ENCODE measurements around the gene THAP2. TPM values are rescaled to one million over a fixed set of nuclear protein-coding genes. Genes with fewer than 3 reads are reported as not detected.

The THAP2 gene
- total RNA-seq, 4 donors from 2014 or later, result 2.8 to 3.5 (median 3.3) TPM; not detected in 1

GRCh38 chr12:71671816-71672215, 7.7 kb downstream of the THAP2 start:
- Histone ChIP-seq H3K27ac (no peak overlapping the region), H3K4me1 (peaks cover 0 to 7% (median 0%) of the 10 kb centered on the region in 4 donors), H3K27me3 (no peaks in the 10 kb centered on the region), H3K9me3 (no peaks in the 10 kb centered on the region), H3K36me3 (no peaks in the 10 kb centered on the region), H3K4me3 (no peak overlapping the region)
- 50% methylated on average over 1 of the region's 1 CpG; no CpG with 5 or more reads in 1 of the 2 donors for WGBS, 2 donors (ENCODE audit: low coverage in 1 of 2)
- in situ Hi-C loops (cut with MboI; ENCODE audit: low pct_ligation_motif_present in 1 of 4, low pct_unique_long_range_greater_than_20kb in 1 of 4, low sequenced_read_pairs in 3 of 4) (loop anchor here in 1 of 4 donors (10.0 kb wide), 1 partner anchor 73 kb away; no protein-coding TSS in a partner anchor), intact Hi-C loops (cut with DNase I; ENCODE audit: low total_unique reads) (no loop called here)
- TF ChIP-seq CTCF (IDR thresholded peaks at IDR 0.05) (no peak), POLR2AphosphoS5 (IDR thresholded peaks at IDR 0.05) (no peak), POLR2A (IDR thresholded peaks at IDR 0.05) (no peak), EP300 (IDR thresholded peaks at IDR 0.05; ENCODE audit: low read depth) (no peak)
- no peak for DNase-seq

DNA sequence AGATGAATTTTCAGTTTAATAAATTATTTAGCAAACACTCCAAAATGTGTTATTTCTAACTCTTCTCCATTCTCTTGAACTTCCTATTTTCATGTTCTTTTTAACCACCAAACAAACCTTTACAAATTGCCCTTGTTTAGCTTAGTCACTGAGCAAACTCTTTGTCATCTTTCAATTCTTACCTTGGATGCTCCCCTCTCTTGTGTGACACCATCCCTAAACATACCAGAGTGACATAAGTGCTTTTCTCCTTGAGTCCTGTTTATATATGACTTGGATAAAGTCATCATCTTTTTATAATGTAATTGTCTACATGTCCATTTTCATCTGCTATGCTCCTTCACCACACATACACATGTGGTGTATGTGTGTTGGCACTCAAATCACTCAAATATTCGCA, 18.4 kb downstream of the THAP2 start:
- in situ Hi-C loops (cut with MboI; ENCODE audit: low pct_ligation_motif_present in 1 of 4, low pct_unique_long_range_greater_than_20kb in 1 of 4, low sequenced_read_pairs in 3 of 4), result no loop called here

DNA sequence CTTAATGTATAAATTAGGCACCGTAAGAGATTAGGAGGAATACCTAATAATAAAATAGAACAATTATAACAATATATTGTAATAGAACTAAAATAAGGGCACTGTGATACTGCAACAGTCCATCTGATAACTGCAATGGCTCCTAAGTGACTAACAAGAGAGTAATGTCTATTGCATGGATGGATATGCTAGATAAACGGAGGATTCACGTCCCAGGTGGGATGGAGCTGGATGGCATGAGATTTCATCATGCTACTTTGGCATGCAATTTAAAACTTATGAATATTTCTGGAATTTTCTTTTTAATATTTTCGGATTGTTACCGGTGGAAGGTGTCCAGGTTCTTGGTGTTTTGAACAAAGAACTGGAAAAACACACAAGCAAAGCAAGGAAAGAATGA, 19.5 kb downstream of the THAP2 start:
- Histone ChIP-seq H3K27me3 (no peaks in the 10 kb centered on the region), H3K36me3 (no peaks in the 10 kb centered on the region), H3K4me1 (peaks cover 0 to 31% (median 19%) of the 10 kb centered on the region in 4 donors), H3K9me3 (no peaks in the 10 kb centered on the region), H3K27ac (no peak overlapping the region), H3K4me3 (no peak overlapping the region)
- no peak for DNase-seq
- intact Hi-C loops (cut with DNase I; ENCODE audit: low total_unique reads), result no loop called here
- 90 to 94% methylated on average over 5 of the region's 5 CpGs for WGBS, 2 donors (ENCODE audit: low coverage in 1 of 2)
- TF ChIP-seq POLR2AphosphoS5 (IDR thresholded peaks at IDR 0.05) (no peak), POLR2A (IDR thresholded peaks at IDR 0.05) (no peak), CTCF (IDR thresholded peaks at IDR 0.05) (no peak), EP300 (IDR thresholded peaks at IDR 0.05; ENCODE audit: low read depth) (no peak)
- in situ Hi-C loops (cut with MboI; ENCODE audit: low pct_ligation_motif_present in 1 of 4, low pct_unique_long_range_greater_than_20kb in 1 of 4, low sequenced_read_pairs in 3 of 4), result no loop called here

More for the DNA sequence above, 18.4 kb downstream of the THAP2 start:
- TF ChIP-seq CTCF (IDR thresholded peaks at IDR 0.05) (no peak), EP300 (IDR thresholded peaks at IDR 0.05; ENCODE audit: low read depth) (no peak), POLR2AphosphoS5 (IDR thresholded peaks at IDR 0.05) (no peak), POLR2A (IDR thresholded peaks at IDR 0.05) (no peak)
- H3K36me3 ChIP-seq, result no peaks in the 10 kb centered on the region
- 92 to 100% methylated on average over 1 of the region's 1 CpG for WGBS, 2 donors (ENCODE audit: low coverage in 1 of 2)
- no peak overlapping the region for H3K27ac ChIP-seq
- intact Hi-C loops (cut with DNase I; ENCODE audit: low total_unique reads), result no loop called here
- DNase-seq, result no peak
- no peaks in the 10 kb centered on the region for H3K9me3 ChIP-seq
- H3K27me3 ChIP-seq, result no peaks in the 10 kb centered on the region
- peaks cover 0 to 19% (median 9%) of the 10 kb centered on the region in 4 donors for H3K4me1 ChIP-seq
- no peak overlapping the region for H3K4me3 ChIP-seq

GRCh38 chr12:71684081-71684480, 20.0 kb downstream of the THAP2 start:
- TF ChIP-seq POLR2AphosphoS5 (IDR thresholded peaks at IDR 0.05) (no peak), POLR2A (IDR thresholded peaks at IDR 0.05) (no peak), CTCF (IDR thresholded peaks at IDR 0.05) (no peak), EP300 (IDR thresholded peaks at IDR 0.05; ENCODE audit: low read depth) (no peak)
- intact Hi-C loops (cut with DNase I; ENCODE audit: low total_unique reads) (no loop called here), in situ Hi-C loops (cut with MboI; ENCODE audit: low pct_ligation_motif_present in 1 of 4, low pct_unique_long_range_greater_than_20kb in 1 of 4, low sequenced_read_pairs in 3 of 4) (no loop called here)
- Histone ChIP-seq H3K36me3 (no peaks in the 10 kb centered on the region), H3K9me3 (no peaks in the 10 kb centered on the region), H3K27ac (no peak overlapping the region), H3K4me3 (peak overlapping the region in 1 of 4 donors; percentile 2), H3K27me3 (no peaks in the 10 kb centered on the region), H3K4me1 (peaks cover 0 to 36% (median 20%) of the 10 kb centered on the region in 4 donors)
- no peak for DNase-seq
- WGBS, 2 donors (ENCODE audit: low coverage in 1 of 2), result 68 to 75% methylated on average over 5 of the region's 5 CpGs

All from transverse colon (tissue), 4 donors.